ENCODE measurements around the gene TRMT6.

Gene TRMT6

GRCh38 chr20:5933802-5934436 lies 16.4 kb downstream of the TRMT6 start:
- Histone ChIP-seq H3K9me2 (replicated peaks; ENCODE audit: low read depth, low read length) (no peaks in the 10 kb centered on the region), H3K36me3 (ENCODE audit: insufficient read depth, low read length) (peaks cover 10% of the 10 kb centered on the region; the same call in 1 of the 2 replicates), H3K79me2 (ENCODE audit: insufficient read depth, low read length) (no peaks in the 10 kb centered on the region), H3K9ac (ENCODE audit: low read depth, low read length, poor library complexity, severe bottlenecking) (no peak overlapping the region), H2AFZ (ENCODE audit: low read length) (peak overlapping the region; percentile 33; the same call in 1 of the 2 replicates), H4K20me1 (ENCODE audit: insufficient read depth, low read length, poor library complexity, severe bottlenecking) (no peaks in the 10 kb centered on the region), H3K4me2 (ENCODE audit: low read depth, low read length, poor library complexity, severe bottlenecking) (no peak overlapping the region), H3K9me3 (ENCODE audit: insufficient read depth, low read depth, low read length) (no peaks in the 10 kb centered on the region), H3K27me3 (ENCODE audit: insufficient read depth, low read length, poor library complexity, severe bottlenecking) (no peaks in the 10 kb centered on the region), H3K4me3 (ENCODE audit: low read length, poor library complexity, severe bottlenecking) (no peak overlapping the region), H3K4me1 (ENCODE audit: insufficient read depth, low read length, poor library complexity, severe bottlenecking) (no peaks in the 10 kb centered on the region), H3F3A (ENCODE audit: low read depth) (no peaks in the 10 kb centered on the region)
- TF ChIP-seq EZH2phosphoT487 (IDR thresholded peaks at IDR 0.05; ENCODE audit: borderline replicate concordance): no peak
- peak; percentile 63 for TF ChIP-seq CTCF (conservative IDR thresholded peaks at IDR 0.05; ENCODE audit: low read length)

GRCh38 chr20:5932796-5933195 lies 17.5 kb downstream of the TRMT6 start:
- H3K4me3 ChIP-seq (ENCODE audit: low read length, poor library complexity, severe bottlenecking): no peak overlapping the region

GRCh38 chr20:5931411-5931810 lies 18.9 kb downstream of the TRMT6 start:
- Histone ChIP-seq H4K20me1 (ENCODE audit: insufficient read depth, low read length, poor library complexity, severe bottlenecking) (no peaks in the 10 kb centered on the region), H3K9me2 (replicated peaks; ENCODE audit: low read depth, low read length) (no peaks in the 10 kb centered on the region), H3K4me1 (ENCODE audit: insufficient read depth, low read length, poor library complexity, severe bottlenecking) (no peaks in the 10 kb centered on the region), H2AFZ (ENCODE audit: low read length) (no peak overlapping the region), H3K4me3 (ENCODE audit: low read length, poor library complexity, severe bottlenecking) (no peak overlapping the region), H3K79me2 (ENCODE audit: insufficient read depth, low read length) (no peaks in the 10 kb centered on the region), H3K36me3 (ENCODE audit: insufficient read depth, low read length) (no peaks in the 10 kb centered on the region), H3F3A (ENCODE audit: low read depth) (no peaks in the 10 kb centered on the region), H3K9ac (ENCODE audit: low read depth, low read length, poor library complexity, severe bottlenecking) (no peak overlapping the region), H3K9me3 (ENCODE audit: insufficient read depth, low read depth, low read length) (no peaks in the 10 kb centered on the region), H3K27me3 (ENCODE audit: insufficient read depth, low read length, poor library complexity, severe bottlenecking) (no peaks in the 10 kb centered on the region), H3K4me2 (ENCODE audit: low read depth, low read length, poor library complexity, severe bottlenecking) (no peak overlapping the region)
- TF ChIP-seq EZH2phosphoT487 (IDR thresholded peaks at IDR 0.05; ENCODE audit: borderline replicate concordance) (no peak), CTCF (conservative IDR thresholded peaks at IDR 0.05; ENCODE audit: low read length) (no peak)

More at GRCh38 chr20:5932796-5933195, 17.5 kb downstream of the TRMT6 start:
- H3F3A ChIP-seq (ENCODE audit: low read depth): no peaks in the 10 kb centered on the region
- no peak for TF ChIP-seq CTCF (conservative IDR thresholded peaks at IDR 0.05; ENCODE audit: low read length)
- no peak for TF ChIP-seq EZH2phosphoT487 (IDR thresholded peaks at IDR 0.05; ENCODE audit: borderline replicate concordance)
- no peaks in the 10 kb centered on the region for H3K27me3 ChIP-seq (ENCODE audit: insufficient read depth, low read length, poor library complexity, severe bottlenecking)
- no peak overlapping the region for H3K4me2 ChIP-seq (ENCODE audit: low read depth, low read length, poor library complexity, severe bottlenecking)
- no peaks in the 10 kb centered on the region for H3K9me2 ChIP-seq (replicated peaks; ENCODE audit: low read depth, low read length)
- H3K4me1 ChIP-seq (ENCODE audit: insufficient read depth, low read length, poor library complexity, severe bottlenecking): no peaks in the 10 kb centered on the region
- H4K20me1 ChIP-seq (ENCODE audit: insufficient read depth, low read length, poor library complexity, severe bottlenecking): no peaks in the 10 kb centered on the region
- H3K9ac ChIP-seq (ENCODE audit: low read depth, low read length, poor library complexity, severe bottlenecking): no peak overlapping the region
- 0 out of 2 replicates have a peak, but pooled peaks cover 3% of the 10 kb centered on the region for H3K36me3 ChIP-seq (ENCODE audit: insufficient read depth, low read length)
- H2AFZ ChIP-seq (ENCODE audit: low read length): no peak overlapping the region
- no peaks in the 10 kb centered on the region for H3K79me2 ChIP-seq (ENCODE audit: insufficient read depth, low read length)
- no peaks in the 10 kb centered on the region for H3K9me3 ChIP-seq (ENCODE audit: insufficient read depth, low read depth, low read length)
